Measurements from ENCODE around the gene ADAMTSL1.

DNA sequence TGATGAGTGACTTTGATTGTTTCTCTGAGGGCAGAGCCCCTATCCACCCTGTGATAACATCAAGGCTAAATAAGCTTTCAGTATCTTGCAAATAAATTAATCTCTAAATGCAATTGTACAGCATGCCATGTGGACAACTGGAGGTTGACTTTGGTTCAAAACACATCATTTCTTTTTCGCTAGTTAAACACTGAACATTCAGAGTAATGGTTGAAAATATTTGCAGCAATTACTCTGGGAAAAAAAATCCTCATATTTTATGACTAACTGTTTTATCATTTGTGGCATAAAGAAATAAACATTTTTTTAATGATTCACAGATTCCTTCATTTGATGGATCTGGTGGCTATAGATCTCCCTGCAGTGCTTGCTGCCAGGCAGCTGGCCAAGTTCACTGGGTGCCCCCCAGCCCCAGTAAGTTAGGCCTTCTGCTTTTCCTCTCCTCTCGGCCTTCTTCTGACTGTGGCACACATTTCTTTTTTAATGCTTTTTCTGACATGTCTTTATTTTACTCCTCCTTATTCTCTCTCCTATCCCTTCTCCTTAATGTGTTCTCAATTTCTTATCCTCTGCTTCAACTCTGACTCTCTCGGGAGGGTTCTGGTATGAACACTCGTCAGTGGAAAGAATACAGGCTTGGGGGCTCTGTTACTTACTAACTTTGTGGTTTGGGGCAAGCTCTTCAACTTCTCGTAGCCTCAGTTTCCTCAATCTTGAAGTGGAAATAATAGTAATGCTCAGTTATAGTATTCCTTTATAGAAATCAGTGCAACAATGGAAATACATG lies 69.6 kb downstream of the ADAMTSL1 start:
- TF ChIP-seq, protein P1, sequence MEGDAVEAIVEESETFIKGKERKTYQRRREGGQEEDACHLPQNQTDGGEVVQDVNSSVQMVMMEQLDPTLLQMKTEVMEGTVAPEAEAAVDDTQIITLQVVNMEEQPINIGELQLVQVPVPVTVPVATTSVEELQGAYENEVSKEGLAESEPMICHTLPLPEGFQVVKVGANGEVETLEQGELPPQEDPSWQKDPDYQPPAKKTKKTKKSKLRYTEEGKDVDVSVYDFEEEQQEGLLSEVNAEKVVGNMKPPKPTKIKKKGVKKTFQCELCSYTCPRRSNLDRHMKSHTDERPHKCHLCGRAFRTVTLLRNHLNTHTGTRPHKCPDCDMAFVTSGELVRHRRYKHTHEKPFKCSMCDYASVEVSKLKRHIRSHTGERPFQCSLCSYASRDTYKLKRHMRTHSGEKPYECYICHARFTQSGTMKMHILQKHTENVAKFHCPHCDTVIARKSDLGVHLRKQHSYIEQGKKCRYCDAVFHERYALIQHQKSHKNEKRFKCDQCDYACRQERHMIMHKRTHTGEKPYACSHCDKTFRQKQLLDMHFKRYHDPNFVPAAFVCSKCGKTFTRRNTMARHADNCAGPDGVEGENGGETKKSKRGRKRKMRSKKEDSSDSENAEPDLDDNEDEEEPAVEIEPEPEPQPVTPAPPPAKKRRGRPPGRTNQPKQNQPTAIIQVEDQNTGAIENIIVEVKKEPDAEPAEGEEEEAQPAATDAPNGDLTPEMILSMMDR (IDR thresholded peaks at IDR 0.05), result no peak
- no peak for TF ChIP-seq ZFX (IDR thresholded peaks at IDR 0.05; ENCODE audit: borderline replicate concordance)

All from 22Rv1 (cell line).